Colon (tissue), 2 donors: ENCODE data around the gene CADPS.

Experiments
- FAIRE-seq: peaks from 2 replicates; lab custom pipeline; 2012; peaks lifted over from hg19 to GRCh38; lab: Jason Lieb, UNC
- donor health status: control.
- donor health status: control.

The CADPS gene

DNA sequence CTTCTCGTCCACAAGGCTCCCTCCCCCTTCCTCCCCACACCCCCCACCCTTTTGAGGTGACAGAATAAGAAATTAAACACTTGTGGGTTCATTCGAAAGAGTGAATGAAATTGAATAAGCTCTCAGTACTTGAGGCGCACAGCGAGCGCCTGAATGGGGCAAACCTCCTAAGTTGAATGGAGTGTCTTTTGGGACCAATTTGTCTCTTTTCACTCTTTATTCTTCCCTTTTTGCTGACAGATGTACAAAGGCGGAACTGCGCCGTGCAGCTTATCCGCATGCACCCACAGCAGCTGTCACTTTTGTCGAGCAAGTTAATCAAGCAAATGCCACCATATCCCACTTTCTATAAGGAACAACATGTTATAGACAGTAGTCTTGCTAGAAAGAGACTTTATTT, 454.0 kb downstream of the CADPS start:
- FAIRE-seq, result no peak

DNA sequence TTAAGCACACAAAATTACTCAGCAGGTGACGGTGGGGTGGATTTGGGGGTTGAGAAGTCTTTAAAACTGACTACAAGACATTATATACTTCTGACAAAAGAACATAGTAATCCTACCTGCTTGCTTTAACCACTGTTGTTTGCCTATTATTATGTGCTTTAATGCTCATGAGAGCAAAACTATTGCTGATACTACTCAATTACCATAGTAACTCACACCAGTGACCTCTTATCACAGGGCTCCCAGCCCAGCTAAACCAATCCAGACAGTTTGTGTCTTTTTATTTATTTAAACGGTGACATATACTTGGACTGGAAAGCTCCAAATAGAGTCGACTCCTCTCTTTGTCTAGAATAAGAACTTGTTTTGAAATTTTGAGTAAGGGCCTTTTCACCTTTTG, 459.1 kb downstream of the CADPS start:
- FAIRE-seq, result no peak

DNA sequence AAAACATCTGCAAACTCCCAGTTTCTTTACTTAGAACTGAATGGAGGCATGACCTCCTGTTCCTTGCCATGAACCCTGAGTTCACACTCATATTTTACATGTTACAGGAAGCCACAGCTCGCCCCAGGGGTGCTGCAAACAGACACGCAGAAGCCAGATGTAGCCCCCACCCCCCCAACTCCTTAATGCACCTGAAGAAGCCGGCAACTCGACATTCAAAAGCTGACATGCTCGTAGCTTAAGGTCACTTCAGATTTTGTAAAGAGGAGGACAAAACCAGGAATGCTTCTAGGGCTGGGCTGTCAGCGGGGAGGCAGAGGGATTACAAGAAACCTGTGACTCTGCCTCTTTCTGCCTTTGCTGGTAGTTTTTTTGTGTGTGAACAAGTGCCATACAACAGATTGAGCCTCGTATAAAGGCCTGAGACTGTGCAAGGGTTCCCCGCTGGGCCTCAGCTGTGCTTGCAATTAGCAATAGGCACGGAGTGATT, 459.9 kb downstream of the CADPS start:
- no peak for FAIRE-seq

DNA sequence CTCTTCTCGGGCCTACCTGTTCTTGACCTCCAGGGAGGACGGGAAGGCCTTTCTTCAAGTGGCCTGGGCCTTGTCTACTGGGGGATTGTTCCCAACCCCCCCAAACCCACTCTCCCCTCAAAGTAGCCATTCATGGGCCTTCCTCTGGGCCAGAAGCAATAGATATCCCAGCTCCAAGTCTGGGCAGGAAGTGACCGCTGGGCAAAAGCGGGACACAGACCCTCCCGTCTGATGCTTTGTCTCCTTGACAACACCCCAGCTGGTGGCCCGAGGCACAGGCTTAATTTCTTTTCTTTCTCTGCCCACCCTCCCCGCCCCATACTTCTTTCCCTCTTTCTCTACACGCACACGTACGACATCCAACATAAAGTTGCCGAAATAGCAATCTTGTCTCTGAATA, 460.4 kb downstream of the CADPS start:
- no peak for FAIRE-seq

DNA sequence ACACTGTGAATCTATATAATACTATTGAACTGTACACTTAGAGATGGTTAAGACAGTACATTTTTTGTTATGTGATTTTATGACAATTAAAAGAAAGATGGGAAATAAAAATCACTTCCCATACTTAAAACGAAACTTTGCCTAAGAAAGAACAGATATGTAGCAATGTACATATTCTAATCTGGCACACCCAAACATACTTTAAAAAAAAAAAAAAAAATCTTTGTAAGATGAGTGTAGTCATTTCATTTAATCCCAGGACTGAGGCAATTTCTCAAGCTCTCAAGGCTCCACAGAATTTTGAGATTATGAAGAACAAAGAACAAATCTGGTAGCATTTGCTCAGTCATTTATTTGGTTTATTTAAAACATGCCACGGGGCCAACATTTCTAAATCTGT, 461.5 kb downstream of the CADPS start:
- no peak for FAIRE-seq

DNA sequence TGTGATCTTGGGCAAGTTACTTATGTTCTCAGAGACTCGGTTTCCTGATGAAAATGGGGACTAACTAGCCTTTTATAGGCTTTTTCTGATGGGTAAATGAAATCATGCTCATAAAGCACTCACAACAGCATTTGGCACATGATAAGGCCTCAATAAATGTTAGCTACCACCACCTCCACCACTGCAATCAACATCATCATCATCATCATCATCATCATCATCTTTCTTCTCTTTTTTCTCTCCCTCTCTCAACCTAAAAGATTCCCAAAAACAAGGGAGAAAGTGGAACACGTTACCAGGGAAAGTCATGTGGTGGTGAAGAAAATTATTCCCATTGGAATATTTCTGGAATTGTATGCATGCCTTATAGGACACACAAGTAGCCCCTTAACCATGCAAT, 468.3 kb downstream of the CADPS start:
- no peak for FAIRE-seq

DNA sequence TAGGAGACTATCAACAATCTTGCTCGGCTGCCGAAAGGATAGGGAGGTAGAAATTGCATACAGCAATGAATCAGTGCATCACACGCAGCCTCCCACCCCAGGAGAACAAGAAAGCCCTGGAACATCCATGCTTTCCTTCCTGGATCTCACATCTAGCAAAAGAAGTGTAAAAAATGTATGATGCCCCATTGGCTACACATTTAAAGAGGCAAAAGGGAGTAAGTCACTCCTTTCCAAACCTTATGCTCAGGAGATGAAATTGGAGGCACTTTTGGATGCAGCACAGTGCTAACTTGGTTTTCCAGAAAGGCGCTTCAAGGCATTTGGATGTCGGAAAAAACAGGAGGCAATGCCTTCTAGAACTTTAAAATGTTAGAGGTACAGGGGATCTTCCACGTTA, 469.6 kb downstream of the CADPS start:
- no peak for FAIRE-seq

DNA sequence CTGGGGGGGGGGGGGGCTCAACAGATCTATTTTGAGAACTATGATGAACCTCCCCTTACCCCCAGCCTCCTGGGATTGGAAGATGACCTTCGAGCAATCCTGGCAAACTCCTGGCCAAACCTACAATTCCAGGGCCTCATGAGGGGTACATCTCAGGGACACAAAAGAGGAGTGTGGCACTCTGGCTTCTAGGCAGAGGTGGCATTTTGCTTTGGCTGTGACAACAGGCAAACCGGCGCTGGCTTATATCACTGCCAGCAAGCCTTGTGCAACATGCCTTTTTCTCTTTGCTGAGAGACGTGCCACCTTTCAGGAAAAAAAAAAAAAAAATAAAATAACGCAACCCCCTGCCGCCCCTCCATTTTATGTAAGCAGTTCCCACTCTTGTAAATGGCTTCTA, 470.1 kb downstream of the CADPS start:
- no peak for FAIRE-seq

DNA sequence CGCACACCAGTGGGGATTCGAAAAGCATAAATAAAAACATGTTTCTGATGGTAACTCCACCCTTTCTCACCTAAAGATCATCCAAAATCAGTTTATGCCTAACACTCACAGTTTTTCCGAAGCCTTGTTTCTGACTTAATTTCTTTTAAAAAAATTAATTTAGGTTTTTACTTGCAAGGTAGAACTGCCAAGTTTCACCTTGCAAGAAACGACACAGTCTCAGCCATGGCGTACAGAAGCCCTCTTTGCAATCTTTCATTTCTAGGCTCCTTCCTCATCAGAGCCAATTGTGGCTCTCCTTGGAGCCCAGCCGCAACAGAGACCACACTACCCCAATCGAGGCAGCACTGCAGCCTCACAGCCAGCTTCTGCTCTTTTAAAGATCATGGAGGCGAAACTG, 470.9 kb downstream of the CADPS start:
- FAIRE-seq, result no peak

DNA sequence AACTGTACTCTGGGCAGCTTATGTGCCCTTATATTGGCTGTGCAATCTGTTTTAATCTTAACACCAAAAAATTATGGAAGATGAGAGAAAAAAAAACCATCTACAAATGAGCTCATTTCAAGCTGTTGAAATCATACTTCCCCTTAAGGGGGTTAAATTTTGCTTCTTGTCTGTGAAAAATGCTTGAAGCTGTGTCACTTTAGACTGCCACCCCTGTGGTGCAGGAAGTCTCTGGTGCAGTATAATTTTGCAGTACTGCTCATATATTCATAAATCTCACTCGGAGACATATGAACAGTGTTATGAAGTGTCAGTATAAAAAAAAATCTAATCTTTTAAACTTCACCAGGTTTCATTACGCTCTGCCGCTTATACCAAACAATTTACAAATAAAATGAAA, 471.5 kb downstream of the CADPS start:
- no peak for FAIRE-seq

DNA sequence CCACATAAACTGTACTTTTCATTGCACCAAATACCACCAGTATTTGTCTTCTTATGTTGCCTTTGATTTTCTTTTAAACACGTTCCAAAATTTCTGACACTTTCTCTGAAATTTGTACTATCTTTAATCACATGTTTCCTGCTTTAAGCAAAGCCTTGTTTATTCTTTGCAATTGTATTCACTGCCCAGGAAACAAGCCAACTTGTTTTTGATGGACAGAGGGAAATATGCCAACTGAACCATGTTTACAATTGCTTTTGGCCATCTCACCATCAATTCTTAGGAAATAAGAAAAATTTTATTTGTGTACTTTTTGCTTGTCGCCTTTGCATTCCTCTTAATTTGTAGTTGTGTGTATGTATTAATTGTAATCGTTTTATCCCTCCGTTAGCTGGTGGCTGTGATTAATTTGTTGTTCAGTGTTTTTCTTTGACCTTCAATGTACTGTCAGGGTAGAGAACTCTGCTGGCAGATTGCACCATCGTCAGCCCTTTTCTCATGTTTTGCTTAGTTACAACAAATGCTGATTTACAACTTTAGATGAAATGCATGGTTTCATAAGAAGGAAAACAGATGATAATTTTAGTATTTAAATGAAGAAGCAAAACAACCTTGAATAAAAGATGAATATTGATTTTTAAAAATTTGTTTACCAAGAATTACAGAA, 482.5 kb downstream of the CADPS start:
- FAIRE-seq, result no peak

DNA sequence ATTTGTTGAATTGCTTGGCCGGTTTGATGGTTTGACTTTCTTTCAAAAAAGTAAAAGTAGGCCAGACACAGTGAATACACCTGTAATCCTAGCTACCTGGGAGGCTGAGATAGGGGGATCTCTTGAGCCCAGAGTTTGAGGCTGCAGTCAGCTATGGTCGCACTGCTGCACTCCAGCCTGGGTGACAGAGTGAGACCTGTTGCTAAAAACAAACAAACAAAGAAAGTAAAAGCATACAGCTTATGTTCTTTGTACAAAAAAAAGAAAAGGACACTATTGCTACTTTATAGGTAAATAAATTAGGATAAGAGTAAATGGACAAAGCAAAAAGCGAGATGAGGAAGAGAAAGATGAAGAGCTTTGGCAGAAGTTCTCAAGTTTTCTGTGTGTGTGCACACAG, 488.0 kb downstream of the CADPS start:
- FAIRE-seq, result no peak

DNA sequence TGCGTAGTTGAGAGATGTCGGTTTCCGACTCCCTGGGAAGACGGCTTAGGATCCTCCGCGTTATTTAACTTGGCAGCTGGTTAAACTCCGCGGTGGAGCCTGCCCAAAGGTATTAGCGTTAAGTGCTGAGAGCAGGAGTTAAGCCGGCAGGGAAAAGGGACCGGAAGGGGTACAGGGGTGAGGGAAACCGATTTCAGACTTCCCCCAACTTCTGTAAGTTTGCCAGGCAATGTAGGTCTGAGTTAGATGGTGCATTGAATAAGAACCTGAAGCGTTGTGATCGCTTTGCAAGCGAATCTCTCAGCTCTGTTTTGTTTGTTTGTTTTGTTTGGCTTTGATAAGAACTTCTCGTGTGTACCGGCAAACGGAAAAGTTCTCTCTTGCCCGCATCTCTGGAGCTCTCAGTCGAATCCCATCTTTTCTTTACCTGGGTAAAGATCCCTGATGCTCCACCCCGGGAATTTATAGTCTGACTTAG, 495.9 kb downstream of the CADPS start:
- no peak for FAIRE-seq

DNA sequence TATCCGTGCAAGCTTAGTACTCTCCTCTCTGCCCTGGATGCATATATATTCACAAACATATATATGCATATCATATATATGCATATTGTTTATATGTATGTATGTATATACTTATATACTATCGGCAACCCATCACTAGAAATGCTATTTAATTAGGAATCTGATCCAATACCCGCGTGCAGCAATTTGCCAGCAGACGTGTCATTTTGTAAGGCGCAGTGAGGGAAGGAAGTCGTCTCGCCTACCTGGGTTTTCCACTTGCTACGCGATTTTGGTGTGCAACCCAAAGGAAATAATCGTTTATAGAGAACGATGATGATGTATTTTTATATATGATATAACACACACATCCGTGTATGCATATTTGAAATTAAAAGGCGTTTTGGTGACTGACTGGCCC, 496.3 kb downstream of the CADPS start:
- no peak for FAIRE-seq

DNA sequence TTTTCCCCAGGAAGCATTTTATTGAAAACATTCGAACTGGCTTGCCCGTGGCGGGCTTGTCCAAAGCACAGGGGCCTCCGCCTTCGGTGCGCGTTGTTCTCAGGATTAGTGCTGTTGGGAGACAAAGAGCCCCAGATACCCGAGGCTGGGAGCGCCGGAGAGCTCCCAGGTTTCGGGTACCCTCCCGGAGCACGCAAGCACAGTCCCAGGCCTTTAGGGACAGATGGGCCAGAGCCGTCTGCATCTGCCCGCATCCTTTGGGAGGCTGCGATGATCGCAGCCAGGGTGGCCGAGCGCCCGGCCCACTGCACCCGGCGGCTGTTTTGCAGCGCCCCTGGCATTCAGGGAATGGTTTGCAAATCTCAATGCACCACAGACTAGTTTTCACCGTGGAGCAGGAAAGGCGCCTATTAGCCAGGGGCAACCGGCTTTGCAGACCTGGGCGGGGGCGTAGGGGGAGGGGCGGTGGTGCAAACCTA, 496.9 kb downstream of the CADPS start:
- no peak for FAIRE-seq

DNA sequence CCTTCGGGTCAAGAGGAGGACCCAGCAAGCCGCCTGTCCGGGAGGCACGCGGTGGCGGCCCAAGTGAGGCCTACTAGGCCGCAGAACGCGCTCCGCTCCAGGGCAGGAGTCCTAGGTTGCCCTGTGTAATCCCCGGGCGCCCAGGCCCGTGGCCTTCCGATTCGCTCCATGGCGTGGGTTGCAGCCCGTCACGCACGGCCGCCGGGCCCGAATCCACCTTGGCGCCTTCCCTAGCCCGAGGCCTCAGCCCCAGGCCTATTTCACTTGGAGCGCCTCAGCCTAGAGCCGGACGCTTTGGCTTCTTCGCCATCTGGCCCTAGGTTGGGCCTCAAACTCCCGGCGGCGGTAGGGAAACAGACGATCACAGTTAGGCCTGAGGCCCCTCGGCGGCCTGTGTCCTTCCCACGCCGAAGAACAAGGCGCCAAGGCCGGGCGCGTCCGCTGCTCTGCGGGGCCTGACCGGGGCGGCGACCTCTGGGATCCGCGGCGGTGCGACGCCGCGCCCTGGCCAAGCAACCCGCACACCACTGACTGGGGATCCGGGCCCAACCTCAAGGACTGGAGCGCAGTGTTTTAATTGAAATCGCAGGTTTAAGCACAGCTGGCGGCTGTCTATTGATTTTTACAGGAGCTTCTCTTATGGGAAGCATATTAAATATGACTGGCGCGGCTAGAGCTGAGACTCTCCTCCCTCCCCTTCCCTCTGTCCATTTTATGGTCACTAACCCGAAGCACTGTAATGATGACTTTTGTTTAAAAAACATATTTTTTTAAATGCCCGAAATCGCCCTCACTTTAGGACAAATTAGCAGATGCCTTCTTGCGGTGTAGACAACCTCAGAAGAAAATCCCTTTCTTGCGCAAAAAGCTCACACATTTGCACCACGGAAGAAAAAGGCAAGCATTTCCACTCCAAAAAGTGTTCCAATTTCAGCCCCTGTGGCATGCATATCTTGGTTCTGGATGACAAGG, 498.0 kb downstream of the CADPS start:
- FAIRE-seq, result no peak

DNA sequence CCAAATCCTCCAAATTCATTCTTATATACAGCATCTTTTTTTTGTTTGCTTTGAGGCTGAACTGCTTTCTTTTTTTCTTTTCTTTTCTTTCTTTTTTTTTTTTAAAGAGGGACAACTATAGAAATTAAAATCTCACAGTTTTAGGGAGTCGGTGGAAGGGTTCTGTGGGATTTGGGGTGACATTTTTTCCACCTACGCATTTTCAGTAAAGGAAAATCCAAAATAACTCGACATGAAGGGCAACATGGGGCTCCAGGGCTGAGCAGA, 498.8 kb downstream of the CADPS start:
- no peak for FAIRE-seq

DNA sequence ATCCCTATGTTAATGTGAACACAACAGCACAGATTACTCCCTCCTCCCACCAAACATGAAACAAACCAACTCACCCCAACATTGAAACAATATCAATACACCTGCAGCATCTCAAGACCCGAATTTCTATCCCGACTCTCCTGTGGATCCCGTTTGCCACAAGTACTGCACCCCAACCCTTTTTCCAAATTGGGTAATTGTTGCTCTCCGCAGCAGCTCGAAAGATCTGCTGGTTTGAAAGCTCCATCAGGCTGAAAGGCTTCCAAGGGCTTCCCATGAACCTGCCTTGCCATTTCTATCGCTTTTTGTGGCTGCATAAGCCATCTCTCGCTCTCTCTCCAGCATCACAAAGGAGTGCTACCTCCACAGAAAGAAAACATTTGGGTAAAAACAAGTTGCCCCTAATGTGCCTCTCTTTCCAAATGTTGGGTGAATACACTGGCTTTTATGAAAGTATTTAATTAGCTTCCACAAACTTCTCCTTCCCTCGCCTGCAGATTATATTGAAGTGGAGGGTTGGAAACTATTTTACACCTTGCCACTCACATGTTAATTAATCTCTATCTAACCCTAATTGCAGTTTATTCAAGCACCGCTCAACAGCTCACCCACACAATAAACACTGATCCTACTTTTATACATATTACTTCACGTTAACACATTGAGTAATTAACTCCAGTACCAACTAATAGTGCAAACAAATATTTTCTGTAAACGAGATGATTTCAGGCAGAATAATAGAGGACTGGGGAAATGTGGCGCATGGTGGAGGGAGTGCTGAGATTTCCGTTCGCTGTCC, 499.4 kb downstream of the CADPS start:
- no peak for FAIRE-seq

DNA sequence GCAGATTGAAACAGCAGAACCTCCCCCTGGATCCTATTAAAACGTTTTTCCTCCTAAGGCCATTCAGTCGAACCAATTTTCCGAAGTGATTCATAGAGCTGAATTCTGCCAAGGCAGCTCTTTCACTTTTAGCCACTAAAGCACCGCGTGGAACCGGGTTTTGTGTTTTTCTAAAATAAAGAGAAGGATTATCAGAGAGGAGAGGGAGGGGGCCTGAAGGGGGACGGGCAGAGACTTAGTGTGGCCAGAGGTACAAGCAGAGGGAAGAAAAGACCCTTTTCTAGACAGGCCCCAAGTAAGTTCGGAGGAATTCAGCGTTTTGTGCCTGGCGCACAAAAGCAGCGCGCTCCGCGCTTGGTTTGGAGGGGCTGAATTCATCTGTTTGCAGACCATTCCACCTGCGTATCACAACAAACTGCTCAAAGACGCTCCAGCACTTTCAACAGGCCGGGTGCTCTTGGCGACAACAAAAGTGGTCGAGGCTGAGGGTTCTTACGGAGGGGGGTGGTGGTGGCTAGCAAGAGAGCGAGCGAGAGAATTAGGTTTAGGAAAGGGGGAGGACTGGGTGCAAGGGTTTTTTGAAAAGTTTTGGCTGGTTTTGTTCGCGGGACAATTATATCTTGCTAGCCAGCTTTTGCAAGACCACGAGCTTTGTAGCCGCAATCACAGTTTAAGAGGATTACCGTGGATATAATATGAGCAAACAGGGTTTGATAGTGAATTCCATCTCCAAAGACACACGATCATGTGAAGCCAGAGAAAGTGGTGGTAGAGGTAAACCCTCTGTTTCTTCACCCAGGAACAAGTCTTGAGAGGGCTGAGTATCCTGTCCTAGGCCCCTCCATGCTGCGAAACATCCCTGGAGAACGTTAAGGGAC, 500.6 kb downstream of the CADPS start:
- FAIRE-seq, result no peak

DNA sequence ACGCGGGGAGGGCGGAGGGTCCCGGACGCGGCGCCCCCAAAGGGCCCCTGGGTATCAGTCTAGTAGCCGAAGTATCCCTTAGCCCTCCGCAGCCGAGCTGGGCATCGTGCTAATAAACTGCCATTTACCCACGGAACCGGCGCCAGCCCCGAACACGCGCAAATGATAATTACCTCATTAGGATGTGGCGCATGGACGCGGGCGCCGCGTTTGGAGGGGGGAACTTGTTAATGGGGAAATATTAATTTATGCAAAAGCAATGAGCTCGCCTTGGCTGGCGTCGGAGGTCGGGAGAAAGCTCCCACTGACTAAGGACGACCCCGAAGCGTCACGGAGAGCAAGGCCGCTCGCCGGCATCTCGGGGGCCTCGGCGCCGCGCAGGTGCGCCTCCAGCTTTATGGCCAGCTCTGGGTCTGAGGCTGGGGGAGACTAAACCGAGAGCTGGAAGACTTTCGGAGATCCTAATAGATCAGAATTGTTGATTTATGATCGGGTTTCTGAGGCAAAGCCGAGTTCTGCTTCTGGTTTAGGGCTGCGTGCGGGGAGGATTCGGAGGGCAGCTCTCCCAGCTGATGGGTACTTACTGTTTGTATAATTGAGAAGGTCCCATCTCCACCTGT, 501.4 kb downstream of the CADPS start:
- no peak for FAIRE-seq

DNA sequence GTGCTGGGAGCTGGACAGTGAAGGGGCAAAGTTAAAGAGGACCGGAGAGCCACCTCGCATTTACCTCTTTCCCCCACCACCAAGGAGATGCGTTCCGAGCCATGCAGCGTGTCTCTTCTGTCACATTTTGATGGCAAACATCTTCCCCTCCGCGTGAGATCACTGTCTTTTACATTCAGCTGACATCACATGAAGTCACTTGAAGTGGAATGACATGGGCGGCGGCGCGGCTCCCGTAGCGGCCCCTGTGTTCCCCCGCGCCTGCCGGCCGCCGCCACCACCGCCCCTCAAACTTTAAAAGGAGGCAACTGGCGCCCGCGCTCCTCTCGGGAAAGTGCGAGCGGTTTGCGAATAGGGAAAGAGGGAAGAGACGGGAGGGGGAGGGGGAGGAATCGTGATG, 502.0 kb downstream of the CADPS start, which contains the start of gene FEZF2:
Gene FEZF2 (minus strand): TSS at position 336 of the 400 bp plus-strand sequence. CDS start 682 bp downstream, outside the sequence.
- no peak for FAIRE-seq
